ENCODE results near the gene PIF1.
A peak's percentile ranks its signal among the peaks of the same experiment; 100 is the strongest.
"Not testable (repeated sequence)": the region's sequence is repeated elsewhere in the genome, so short reads cannot be mapped to it uniquely, and the experiment has no call there.

PIF1 gene

DNA sequence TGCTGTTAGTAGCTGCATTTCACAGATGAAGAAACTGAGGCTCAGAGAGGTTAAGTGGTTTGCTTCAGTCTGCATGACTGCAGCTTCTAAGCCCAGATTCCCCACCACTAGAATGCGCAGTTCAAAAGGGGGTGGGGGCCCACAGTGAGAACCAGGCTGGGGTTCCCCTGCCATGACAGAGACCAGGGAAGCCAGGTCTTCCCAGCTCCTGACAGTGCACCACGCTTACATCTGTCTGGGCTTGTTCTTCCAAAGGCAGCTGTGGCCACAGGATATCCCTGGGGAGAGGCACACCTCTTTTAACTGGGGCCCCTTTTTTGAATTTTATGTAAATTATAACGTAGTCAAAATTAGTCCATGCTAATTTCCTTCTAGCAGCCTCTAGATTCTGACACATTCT lies 21.6 kb upstream of the PIF1 start:
- no peak for DNase-seq

DNA sequence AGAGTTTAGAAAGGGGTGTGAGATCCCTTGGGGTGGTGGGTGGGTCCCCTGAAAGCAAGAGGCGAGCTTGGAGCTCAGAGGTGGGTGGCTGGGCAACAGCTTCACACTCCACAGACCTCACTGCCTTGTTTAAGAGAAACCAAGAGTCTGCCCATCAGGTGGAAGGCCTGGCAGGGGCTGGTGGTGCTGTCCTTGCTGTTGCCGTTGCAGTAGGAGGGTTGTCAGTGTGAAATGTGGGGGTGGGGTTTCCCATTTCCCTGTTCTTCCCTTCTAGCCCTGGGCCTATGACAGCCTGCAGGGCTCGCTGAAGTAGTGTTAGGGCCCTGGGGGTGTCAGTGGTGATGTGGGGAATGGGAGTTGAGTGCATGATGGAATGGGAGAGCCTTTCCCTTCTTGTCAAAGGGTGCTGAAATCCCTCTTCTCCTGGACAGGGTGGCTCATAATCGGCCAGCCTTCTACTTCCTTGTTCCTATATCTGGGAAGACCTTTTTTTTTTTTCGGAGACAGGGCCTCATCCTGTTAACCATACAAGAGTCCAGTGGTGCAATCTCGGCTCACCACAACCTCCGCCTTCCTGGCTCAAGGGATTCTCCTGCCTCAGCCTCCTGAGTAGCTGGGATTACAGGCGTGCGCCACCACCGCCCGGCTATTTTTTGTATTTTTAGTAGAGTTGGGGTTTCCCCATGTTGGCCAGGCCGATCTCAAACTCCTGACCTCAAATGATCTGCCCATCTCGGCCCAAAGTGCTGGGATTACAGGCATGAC lies 20.6 kb upstream of the PIF1 start:
- no peak for DNase-seq

DNA sequence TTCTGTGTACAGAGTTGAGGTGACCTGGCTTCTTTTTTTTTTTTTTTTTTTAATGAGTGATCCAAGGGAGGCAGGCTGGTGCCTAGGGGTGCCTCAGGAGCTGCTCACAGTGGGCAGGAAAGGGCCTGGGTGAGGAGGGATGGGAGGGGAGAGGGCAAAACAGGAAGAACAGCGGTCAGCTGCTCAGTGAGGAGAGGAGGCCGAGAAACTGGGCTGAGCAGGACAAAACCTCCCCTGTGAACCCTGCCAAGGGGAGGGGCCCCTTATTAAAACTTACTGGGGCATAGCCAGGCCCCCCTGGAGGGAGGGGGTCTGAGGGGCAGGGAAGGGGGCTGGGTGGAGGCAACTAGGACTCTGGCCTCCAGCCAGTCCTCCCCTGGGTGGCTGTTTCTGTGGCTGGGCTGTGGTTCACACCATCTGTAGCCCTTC lies 19.8 kb upstream of the PIF1 start:
- DNase-seq, result no peak

DNA sequence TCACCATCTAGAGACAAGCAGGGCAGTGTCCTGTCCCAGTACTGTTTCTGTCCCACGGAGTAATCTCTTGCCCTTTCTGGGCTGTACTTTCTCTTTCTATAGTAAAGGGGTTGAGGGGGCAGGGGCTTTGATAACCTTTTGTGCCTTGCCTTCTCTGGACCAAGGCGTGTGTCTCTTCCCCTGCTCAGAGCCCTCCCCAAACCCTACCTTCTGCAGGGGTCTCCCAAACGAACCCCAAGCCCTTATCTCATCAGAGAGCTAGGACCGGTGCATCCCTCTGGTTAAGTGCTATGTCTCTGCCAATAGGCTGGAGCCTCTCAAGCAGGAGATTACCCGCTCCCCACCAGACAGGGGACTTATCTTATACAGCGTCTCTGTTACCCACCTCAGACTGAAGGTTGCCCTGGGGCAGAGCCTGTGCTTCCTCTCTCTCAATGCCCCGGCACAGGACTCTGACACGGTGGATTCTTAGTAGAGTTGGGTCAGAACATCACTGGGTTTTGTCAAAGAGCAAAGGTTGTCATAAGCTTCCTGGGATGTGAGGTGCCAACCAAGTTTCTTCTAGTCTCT lies 19.2 kb upstream of the PIF1 start:
- DNase-seq, result no peak

DNA sequence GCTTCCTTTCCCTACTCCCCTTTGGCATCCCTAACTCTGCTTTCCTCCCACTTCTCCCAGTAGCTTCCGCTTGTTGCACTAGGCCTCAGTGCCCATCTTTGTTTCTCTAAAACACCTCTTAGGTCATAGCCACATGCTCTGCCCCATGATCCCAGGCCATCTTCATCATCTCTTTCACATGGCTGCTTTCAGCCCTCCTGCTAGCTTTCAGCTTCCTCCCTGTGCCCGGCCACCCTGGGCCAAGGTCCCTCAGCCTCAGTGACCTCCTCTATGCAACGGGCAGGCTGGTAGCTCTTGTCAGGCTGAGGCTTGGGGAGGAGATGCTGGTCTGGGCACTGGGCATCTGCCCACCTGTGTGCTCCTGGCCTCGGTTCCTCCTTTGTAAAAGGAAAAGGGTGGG lies 18.5 kb upstream of the PIF1 start:
- no peak for DNase-seq

DNA sequence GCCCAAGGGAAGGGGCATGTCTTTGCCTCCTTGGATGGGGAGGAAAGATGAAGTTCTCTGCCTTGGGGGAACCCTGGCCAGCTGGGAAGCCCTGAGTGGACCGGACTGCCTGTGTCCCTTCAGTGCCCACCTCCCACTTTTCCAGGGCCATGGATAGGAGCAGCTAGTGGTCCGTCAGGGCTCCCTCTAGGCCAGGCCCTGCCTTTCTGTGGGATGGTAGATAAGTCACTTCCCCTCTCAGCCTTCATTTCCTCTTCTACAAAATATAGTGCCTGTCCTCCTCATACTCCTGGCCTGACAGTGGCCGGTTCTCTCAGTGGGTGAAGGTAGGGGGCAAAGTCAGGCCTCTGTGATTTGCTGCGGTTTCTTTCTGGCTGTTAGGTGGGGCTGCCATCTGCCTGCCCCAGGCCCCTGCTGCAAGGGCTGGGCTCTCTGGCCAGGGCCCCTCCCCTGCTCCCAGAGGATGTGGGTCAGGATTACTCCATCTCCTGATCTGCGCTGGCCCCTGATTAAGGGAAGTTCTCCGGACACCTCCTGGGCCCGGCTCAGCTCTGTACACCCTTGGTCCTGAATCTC lies 17.6 kb upstream of the PIF1 start:
- no peak for DNase-seq

DNA sequence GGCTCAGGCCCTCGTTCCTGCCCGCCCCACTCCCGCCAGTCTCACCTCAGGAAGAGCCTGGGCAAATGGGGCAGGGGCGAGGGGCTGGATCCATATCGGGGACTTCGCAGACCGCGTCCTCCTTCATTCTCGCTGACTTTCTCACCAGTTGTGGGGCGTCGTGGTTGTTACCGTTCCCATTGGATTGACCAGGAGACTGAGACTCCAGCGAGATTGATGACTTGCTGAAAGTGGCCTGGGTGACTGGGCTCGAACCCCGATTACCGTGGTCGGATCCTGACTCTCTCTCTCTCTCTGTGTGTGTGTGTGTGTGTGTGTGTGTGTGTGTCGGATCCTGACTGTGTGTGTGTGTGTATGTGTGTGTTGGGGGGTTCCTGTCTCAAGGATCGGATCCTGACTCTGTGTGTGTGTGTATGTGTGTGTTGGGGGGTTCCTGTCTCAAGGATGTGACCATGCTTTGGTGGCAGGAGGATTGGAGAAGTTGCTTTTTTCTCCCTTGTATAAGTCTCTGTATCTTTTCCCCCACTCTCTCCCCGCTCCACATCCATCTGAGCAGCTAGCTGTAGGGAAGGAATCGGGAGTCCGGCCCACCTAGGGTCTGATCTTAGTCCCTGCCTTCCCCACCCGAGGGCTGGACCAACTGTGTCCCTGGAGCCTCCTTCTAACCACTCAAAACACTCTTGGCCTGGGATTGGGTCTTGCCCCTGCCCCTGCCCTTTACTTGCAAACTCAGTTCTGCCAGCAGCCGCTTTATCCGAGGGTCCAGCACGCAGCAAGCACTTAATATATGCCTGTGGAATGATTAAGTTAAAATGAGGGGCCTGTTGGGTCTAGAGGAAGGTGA lies 16.9 kb upstream of the PIF1 start:
- peak; percentile 69 for DNase-seq

DNA sequence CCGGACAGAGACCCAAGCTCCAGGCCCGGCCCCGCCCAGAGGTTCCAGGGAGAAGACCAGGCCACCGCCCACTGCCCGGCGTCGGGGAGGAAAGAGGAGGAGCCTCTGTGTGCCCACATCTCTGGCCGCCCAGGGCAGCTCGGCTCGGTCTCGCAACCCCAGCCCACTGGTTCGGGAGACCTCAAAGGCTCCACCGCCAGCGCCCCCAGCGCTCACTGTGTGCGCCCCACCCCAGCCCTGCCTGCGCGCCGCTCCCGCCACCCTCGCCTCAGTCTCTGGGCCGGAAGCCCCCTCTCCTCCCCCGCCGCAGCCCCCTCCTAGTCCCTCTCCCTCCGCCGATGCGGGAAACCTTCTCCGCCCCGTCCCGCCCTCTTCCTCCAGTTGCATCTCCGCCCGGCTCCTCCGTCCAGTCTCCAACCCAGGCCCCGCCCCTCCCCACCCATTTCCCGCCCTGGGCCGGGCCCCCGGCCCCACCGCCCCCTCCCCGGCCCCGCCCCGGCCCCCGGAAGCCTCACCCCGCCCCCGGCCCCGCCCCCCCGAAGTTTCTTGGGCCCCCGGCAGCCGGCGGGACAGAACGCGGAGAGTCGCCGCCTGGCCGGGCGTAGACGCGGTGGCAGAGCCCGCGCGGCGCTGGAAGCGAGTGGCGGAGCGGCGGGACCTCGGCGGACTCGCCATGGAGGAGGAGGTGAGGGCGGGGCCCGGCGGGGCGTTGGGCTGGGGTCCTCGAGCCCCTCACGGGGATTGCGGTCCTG lies 16.1 kb upstream of the PIF1 start, which contains the start of gene PLEKHO2:
TSS of gene PLEKHO2 (plus strand) at position 572 of the 752 bp plus-strand sequence. CDS start at position 674, 102 bp downstream.
- peak; percentile 94 for DNase-seq

DNA sequence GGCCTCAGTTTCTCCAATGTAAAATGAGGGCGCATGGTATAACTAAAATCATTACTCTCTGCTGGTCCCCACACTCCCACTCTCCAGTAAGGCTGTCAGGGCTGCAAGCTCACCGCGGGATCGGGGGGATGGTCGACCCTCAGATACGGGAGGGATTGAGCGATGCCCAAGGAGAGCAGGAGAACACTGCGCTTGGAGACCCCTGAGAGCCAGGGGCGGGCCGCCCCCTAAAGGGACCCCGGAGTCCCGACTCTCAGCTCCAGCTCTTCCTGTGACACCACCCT lies 15.6 kb upstream of the PIF1 start:
- DNase-seq, result no peak

DNA sequence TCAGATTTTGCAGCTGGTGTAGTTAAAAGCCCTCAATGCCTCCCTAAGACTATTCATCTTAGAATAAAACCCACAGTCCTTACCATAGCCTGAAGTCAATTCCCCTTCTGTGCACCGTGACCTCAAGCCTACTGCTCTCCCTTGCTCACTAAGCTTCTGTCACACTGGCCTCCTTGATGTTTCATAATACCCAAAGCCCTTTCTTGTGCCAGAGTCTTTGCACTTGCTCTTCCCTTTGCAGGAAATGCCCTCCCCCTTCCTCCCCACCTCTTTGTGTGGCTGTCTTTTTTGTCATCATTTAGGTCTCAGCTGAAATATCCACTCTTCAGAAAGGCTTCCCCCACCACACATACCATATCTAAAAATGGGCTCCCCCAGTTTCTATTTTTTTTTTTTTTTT lies 12.1 kb upstream of the PIF1 start:
- DNase-seq, result no peak

DNA sequence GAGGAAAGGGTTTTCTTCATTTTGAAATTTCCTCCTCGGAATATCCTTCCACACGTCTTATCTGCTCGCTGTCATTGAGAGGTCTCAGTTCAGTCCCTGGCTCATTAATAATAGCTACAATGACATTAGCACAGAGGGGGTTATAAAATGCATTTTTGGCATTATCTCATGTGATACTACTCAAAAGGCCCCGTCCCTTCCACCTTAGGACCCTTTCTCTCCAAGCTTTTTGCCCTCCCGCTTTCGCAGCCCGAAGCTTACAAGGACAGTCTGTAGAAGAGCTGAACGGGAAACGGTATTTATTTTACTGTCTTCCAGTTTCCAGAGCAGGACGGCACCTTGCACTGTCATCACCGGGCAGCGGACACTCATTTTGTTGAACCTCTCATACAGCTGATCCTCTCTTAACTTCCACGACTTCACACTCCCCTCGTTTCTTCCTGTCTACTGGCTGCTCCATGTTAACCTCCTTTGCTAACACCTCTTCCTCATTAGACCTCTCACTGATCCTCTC lies 10.6 kb upstream of the PIF1 start:
- no peak for DNase-seq

DNA sequence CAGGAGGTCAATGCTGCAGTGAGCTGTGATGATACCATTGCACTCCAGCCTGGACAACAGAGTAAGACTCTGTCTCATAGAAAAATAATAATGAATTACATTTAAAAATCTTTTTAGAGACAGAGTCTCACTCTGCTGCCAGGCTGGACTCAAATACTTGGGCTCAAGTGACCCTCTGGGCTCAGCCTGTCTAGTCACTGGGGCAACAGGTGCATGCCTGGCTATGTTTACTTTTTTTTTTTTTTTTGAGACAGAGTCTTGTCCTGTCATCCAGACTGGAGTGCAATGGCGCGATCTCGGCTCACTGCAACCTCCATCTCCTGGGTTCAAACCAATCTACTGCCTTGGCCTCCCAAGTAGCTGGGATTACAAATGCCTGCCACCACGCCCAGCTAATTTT lies 8.2 kb upstream of the PIF1 start:
- DNase-seq, result no peak

DNA sequence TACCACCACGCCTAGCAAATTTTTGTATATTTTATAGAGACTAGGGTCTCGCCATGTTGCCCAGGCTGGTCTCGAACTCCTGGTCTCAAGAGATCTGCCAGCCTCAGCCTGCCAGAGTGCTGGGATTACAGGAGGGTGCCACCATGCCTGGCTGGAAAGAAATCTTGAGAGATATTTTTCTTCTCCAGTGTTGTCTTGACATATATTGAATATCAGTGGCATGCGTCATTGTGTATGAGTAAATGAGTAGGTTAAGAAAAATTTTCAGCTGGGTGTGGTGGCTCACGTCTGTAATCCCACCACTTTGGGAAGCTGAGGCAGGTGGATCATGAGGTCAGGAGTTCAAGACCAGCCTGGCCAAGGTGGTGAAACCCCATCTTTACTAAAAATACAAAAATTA lies 3.5 kb upstream of the PIF1 start:
- DNase-seq, result no peak

DNA sequence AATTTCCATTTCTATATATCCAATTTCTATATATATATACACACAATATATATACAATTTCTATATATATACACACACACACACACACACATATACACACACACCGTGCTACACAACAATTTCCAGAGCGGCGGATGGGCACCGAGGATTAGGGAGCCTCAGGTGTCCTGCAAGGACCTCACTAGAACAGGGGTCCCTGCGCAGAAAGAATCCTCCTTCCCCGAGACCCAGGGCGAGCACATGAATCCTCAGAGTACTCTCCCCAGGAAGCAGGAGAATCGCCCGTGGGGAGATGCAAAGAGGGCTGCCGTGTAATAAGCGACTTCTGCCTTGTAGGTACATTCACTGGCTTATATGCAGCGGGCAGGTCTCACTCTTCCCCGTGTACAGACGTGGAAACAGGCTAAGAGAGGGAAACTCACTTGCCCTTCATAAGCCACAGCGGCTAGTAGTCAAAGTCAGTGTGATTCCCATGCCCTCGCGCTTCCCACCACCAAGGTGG lies 467 bp downstream of the PIF1 start:
- DNase-seq, result no peak

DNA sequence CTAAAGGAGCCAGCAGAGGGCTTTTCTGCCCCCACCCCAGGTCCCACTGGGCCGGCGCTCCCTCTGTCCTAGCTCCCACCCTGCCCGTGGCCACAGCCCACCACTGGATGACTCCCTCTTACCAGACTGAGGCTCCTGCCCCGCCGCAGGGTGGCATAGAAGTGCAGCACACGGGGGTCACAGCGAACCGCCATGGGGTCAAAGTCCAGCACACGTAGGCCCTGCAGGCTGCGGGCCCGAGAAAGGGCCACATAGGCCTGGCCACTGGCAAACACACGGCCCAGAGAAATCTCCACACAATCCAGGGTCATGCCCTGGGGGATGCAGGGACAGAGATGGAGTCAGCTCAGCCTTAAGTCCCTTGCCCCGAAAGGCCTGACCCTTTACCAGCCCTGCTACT lies 9.0 kb downstream of the PIF1 start:
- DNase-seq, result no peak

DNA sequence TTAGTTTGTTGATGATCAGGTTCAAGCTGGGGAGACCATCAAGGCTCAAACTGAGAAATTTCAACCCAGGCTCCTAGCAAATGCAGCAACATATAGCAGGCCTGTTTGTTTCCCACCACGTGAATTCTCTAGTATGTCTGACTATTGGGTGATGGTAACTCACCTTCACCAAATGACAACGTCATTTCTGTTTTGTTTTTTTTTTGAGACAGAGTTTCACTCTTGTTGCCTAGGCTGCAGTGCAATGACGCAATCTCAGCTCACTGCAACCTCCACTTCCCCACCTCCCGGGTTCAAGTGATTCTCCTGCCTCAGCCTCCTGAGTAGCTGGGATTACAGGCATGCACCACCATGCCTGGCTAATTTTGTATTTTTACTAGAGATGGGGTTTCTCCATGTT lies 10.5 kb downstream of the PIF1 start:
- not testable (repeated sequence) for DNase-seq

DNA sequence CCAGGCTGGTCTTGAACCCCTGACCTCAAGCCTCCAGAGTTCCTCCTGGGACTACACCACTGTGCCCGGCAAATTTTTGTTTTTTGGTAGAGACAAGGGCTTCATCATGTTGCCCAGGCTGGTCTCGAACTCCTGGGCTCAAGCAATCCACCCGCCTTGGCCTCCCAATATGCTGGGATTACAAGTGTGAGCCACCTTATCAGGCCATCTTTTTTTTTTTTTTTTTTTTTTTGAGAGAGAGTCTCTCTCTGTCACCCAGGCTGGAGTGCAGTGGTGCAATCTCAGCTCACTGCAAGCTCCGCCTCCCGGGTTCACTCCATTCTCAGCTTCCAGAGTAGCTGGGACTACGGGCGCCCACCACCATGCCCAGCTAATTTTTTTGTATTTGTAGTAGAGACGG lies 11.2 kb downstream of the PIF1 start:
- not testable (repeated sequence) for DNase-seq

DNA sequence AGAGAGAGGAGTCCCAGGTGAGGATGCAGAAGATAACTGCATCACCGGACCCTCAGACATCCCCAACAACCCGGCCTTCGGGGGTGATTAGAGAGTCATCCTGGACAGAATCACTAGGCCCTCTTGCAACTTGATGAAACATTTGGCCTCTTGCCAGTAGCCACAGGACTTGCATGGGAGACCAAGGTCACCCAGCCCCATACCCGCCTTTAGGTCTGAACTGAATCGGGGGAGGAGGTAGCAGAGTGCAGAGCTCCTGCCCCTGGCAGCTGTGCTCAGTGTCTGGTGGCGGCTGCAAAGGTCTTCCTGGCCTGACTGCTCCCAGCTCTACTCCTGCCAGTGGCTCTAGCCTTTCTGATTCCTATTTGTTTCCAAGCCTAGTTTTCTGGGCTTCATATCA lies 12.4 kb downstream of the PIF1 start:
- DNase-seq, result no peak

DNA sequence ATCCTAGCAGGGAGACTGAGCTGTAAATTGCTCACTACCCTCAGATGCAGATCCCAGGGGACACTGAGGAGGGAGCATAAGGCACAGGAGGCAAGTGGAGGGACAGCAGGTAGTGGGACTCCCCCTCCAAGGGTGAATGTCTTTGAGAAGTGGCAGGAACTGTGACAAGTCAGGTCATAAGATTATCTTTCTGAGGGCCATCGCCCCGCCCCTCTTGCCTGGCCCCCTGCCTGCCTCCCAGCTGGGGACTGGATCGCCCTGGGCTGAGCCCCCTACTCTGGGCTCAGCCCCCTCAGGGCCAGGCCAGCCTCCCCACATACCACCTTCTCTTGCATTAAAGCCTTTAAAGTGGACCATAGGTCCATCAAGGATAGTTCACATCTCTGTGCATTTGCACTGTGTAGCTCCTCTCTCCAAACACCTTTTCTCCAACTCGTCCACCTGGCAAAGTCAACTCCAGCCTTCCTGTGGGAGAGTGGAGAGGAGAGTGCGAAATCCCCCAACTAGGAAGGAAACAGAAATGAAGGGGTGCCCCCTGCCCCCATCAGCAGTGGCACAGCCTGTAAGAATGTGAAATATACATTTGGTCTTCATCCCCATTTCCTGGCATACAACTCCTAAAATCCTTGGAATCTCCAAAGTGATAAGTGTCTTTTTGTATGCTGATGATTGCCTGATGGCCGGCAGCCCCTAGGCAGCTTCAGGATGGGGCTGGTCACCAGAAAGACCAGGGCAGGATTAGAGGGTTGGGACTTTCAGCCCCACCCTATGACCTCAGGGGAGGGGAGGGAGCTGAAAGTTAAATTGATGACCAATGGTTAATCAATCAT lies 14.7 kb downstream of the PIF1 start:
- no peak for DNase-seq

DNA sequence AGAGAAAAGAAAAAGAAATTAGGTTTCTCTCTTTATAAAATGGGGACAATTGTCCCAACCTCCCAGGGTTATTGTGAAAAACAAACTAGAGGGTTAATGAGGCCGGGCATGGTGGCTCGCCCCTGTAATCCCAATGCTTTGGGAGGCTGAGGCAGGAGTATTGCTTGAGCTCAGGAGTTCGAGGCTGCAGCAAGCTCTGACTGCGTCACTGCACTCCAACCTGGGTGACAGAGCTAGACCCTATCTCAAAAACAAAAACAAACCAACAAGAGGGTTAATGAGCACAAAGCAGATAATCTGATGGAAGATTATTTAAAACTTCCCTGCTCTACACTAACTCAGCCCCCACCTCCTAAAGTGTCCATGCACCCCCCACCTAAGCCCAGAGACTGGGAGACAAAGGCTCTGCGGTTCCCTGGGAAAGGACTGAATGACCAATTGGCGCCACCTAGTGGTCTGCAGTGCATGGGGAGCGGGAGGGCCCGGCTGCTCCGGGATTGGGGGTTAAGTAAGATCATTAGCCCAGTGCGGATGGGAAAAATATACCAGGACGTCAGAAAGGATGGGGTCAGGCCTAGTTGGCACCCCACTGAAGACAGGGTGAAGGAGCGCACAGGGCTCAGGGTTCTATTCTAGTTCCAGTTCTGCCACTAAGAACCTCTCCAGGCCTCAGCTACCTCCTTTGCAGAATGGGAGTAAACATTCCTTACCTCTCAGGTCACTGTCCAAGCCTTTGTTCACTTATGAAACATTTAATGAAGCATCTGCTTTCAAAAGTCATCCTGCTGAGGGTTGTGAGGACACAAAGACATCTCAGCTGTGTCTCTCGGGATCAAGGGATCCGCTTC lies 15.6 kb downstream of the PIF1 start:
- DNase-seq, result peak; percentile 90

All from activated effector memory CD4-positive, alpha-beta T cell treated with anti-CD3 and anti-CD28 coated beads, Interleukin-2, amount 50 U/mL, for 16 hours (primary cell).